WTC11 (cell line): Measurements from ENCODE around the gene IL17F. TPM values are rescaled to one million over a fixed set of nuclear protein-coding genes. Genes with fewer than 3 reads are reported as not detected.

Source experiments
- ATAC-seq: fragments of 200-7000 bp; cut with Tn5 transposase; 2 replicates; pipeline ENCODE4 v1.10.0; 2021; ENCODE audit warnings: mild to moderate bottlenecking, moderate library complexity
- CTCF ChIA-PET: fragments of 300-600 bp; sonication (Branson Sonifier 250); formaldehyde crosslinking; loops from one replicate; lab custom pipeline; 2021; ENCODE audit warnings: antibody characterized with exemption; lab: Charles Lee
- POLR2A ChIA-PET: fragments of 350-600 bp; sonication (Branson Sonifier 250); formaldehyde crosslinking; loops from one replicate; lab custom pipeline; 2021; ENCODE audit warnings: antibody characterized with exemption; lab: Charles Lee
- DNase-seq: peaks from one replicate; pipeline ENCODE4 v3.0.0; 2021; ENCODE audit warnings: low spot score
- H3K27ac Mint-ChIP-seq: 2 replicates; pipeline ENCODE4 v1.8.0; 2021; ENCODE audit warnings: mixed read lengths
- H3K27me3 Mint-ChIP-seq: 2 replicates; pipeline ENCODE4 v1.8.0; 2021; ENCODE audit warnings: low read depth, mild to moderate bottlenecking, moderate library complexity, mixed read lengths
- H3K36me3 Mint-ChIP-seq: 2 replicates; pipeline ENCODE4 v1.8.0; 2021; ENCODE audit warnings: mixed read lengths
- H3K4me1 Mint-ChIP-seq: 2 replicates; pipeline ENCODE4 v1.8.0; 2022; ENCODE audit warnings: mixed read lengths
- H3K4me3 Mint-ChIP-seq: 2 replicates; pipeline ENCODE4 v1.8.0; 2021; ENCODE audit warnings: mild to moderate bottlenecking, moderate library complexity, mixed read lengths
- H3K9me3 Mint-ChIP-seq: 2 replicates; pipeline ENCODE4 v1.8.0; 2021; ENCODE audit warnings: mixed read lengths
- ATF3 ChIP-seq: sonication (generic); formaldehyde crosslinking; conservative IDR thresholded peaks from 2 replicates; pipeline ENCODE4 v1.8.1; 2022; ENCODE audit warnings: mild to moderate bottlenecking, missing genetic modification reagents
- CREB1 ChIP-seq: sonication (generic); formaldehyde crosslinking; IDR thresholded peaks from 2 replicates; pipeline ENCODE4 v1.8.0; 2023; ENCODE audit warnings: mild to moderate bottlenecking, missing genetic modification reagents
- CTCF ChIP-seq: fragments of 200-600 bp; IDR thresholded peaks from 2 replicates; pipeline ENCODE4 v1.8.0; 2022; ENCODE audit warnings: antibody characterized with exemption
- EMX1 ChIP-seq: fragments of 250-450 bp; sonication (Bioruptor Pico); IDR thresholded peaks from 2 replicates; pipeline ENCODE4 v1.8.0; 2021; ENCODE audit warnings: mild to moderate bottlenecking
- FOXJ3 ChIP-seq: sonication (generic); formaldehyde crosslinking; IDR thresholded peaks from 2 replicates; pipeline ENCODE4 v1.9.0; 2021; ENCODE audit warnings: missing genetic modification reagents, mild to moderate bottlenecking, borderline replicate concordance
- HMGA2 ChIP-seq: fragments of 250-450 bp; sonication (Bioruptor Pico); IDR thresholded peaks from 2 replicates; pipeline ENCODE4 v1.4.0; 2021; ENCODE audit warnings: mild to moderate bottlenecking, moderate library complexity
- HMGXB4 ChIP-seq: sonication (generic); formaldehyde crosslinking; IDR thresholded peaks from 2 replicates; pipeline ENCODE4 v1.8.1; 2023; ENCODE audit warnings: mild to moderate bottlenecking, moderate library complexity, missing genetic modification reagents
- KAT7 ChIP-seq: sonication (generic); formaldehyde crosslinking; IDR thresholded peaks from 2 replicates; pipeline ENCODE4 v1.8.1; 2023; ENCODE audit warnings: missing genetic modification reagents, mild to moderate bottlenecking, borderline replicate concordance
- NFYB ChIP-seq: sonication (generic); formaldehyde crosslinking; conservative IDR thresholded peaks from 2 replicates; pipeline ENCODE4 v1.8.0; 2022; ENCODE audit warnings: low read depth, missing genetic modification reagents
- NR1H2 ChIP-seq: sonication (generic); formaldehyde crosslinking; IDR thresholded peaks from 2 replicates; pipeline ENCODE4 v1.9.0; 2021; ENCODE audit warnings: mild to moderate bottlenecking, moderate library complexity, missing genetic modification reagents
- PRRX2 ChIP-seq: fragments of 250-450 bp; sonication (Bioruptor Pico); IDR thresholded peaks from 2 replicates; pipeline ENCODE4 v1.8.0; 2021; ENCODE audit warnings: mild to moderate bottlenecking
- SMAD3 ChIP-seq: sonication (generic); formaldehyde crosslinking; IDR thresholded peaks from 2 replicates; pipeline ENCODE4 v1.8.0; 2022; ENCODE audit warnings: missing genetic modification reagents, mild to moderate bottlenecking, borderline replicate concordance
- TEAD4 ChIP-seq: sonication (generic); formaldehyde crosslinking; IDR thresholded peaks from 2 replicates; pipeline ENCODE4 v1.8.0; 2022; ENCODE audit warnings: mild to moderate bottlenecking, missing genetic modification reagents
- ZNF138 ChIP-seq: sonication (generic); formaldehyde crosslinking; conservative IDR thresholded peaks from 2 replicates; pipeline ENCODE4 v1.8.1; 2022; ENCODE audit warnings: mild to moderate bottlenecking, moderate library complexity, missing genetic modification reagents
- ZNF263 ChIP-seq: sonication (generic); formaldehyde crosslinking; IDR thresholded peaks from 2 replicates; pipeline ENCODE4 v1.8.1; 2022; ENCODE audit warnings: low read depth, mild to moderate bottlenecking, moderate library complexity, missing genetic modification reagents
- ZNF416 ChIP-seq: fragments of 250-450 bp; sonication (Bioruptor Pico); IDR thresholded peaks from 2 replicates; pipeline ENCODE4 v1.9.0; 2021; ENCODE audit warnings: mild to moderate bottlenecking, inconsistent platforms
- total RNA-seq: library from RNA; stranded (reverse); gene quantifications from 3 replicates; pipeline ENCODE4 v1.2.3, GENCODE V29; 2021

Gene IL17F
- total RNA-seq, 1 experiment from 2014 or later: not detected

GRCh38 chr6:52262620-52263344, 18.5 kb upstream of the IL17F start:
- Mint-ChIP-seq H3K36me3 (peaks cover 68% of the 10 kb centered on the region), H3K4me3 (no peak overlapping the region), H3K27ac (no peak overlapping the region), H3K27me3 (no peaks in the 10 kb centered on the region), H3K9me3 (no peaks in the 10 kb centered on the region), H3K4me1 (no peaks in the 10 kb centered on the region)
- POLR2A ChIA-PET: no interaction called here
- no peak for DNase-seq
- CTCF ChIA-PET: interaction anchor here (0.7 to 1.8 kb wide), 5 partner anchors 16 to 213 kb away, joined by 3 to 4 read pairs (median 4); no protein-coding TSS in a partner anchor
- TF ChIP-seq TEAD4 (CRISPR knock-in tag) (no peak), FOXJ3 (CRISPR knock-in tag) (no peak), CREB1 (no peak)
- no peak for ATAC-seq

- no peak for ATAC-seq
- peak overlapping the region; percentile 49; the same call in 1 of the 2 replicates for H3K27ac Mint-ChIP-seq
- no peak for DNase-seq
- H3K9me3 Mint-ChIP-seq: peaks cover 4% of the 10 kb centered on the region; the same call in 1 of the 2 replicates
- H3K4me1 Mint-ChIP-seq: no peaks in the 10 kb centered on the region
- H3K36me3 Mint-ChIP-seq: peaks cover 58% of the 10 kb centered on the region
- TF ChIP-seq ZNF416 (CRISPR knock-in tag): no peak
- TF ChIP-seq FOXJ3 (CRISPR knock-in tag): no peak
- TF ChIP-seq ZNF138 (CRISPR knock-in tag): no peak
- no peak for TF ChIP-seq PRRX2 (CRISPR knock-in tag)
- TF ChIP-seq ATF3 (CRISPR knock-in tag): no peak
- no peak for TF ChIP-seq ZNF263 (CRISPR knock-in tag)
- no peak for TF ChIP-seq NR1H2 (CRISPR knock-in tag)
- no peak for TF ChIP-seq CTCF
- TF ChIP-seq NFYB (CRISPR knock-in tag): no peak
- TF ChIP-seq KAT7 (CRISPR knock-in tag): no peak
- no peak for TF ChIP-seq HMGA2
- no peak for TF ChIP-seq HMGXB4 (CRISPR knock-in tag)
- H3K4me3 Mint-ChIP-seq: no peak overlapping the region
- H3K27me3 Mint-ChIP-seq: no peaks in the 10 kb centered on the region
- ChIA-PET CTCF (interaction anchor here (1.3 to 1.8 kb wide), 3 partner anchors 25 to 211 kb away, joined by 4 to 6 read pairs (median 4); no protein-coding TSS in a partner anchor), POLR2A (interaction anchor here (0.6 kb wide), 1 partner anchor 117 kb away, joined by 5 read pairs; no protein-coding TSS in a partner anchor)
Measured at GRCh38 chr6:52261229-52261628, 16.9 kb upstream of the IL17F start.

- Mint-ChIP-seq H3K36me3 (peaks cover 57% of the 10 kb centered on the region), H3K4me3 (no peak overlapping the region), H3K9me3 (peaks cover 10% of the 10 kb centered on the region), H3K4me1 (no peaks in the 10 kb centered on the region), H3K27me3 (no peaks in the 10 kb centered on the region), H3K27ac (0 out of 2 replicates have a peak overlapping the region, but pooled peaks have one; percentile 49)
- CTCF ChIA-PET: interaction anchor here (1.3 to 1.8 kb wide), 3 partner anchors 25 to 211 kb away, joined by 4 to 6 read pairs (median 4); no protein-coding TSS in a partner anchor
- ATAC-seq: no peak
- TF ChIP-seq SMAD3 (CRISPR knock-in tag) (no peak), EMX1 (CRISPR knock-in tag) (0 out of 2 replicates have a peak, but pooled peaks have one; percentile 23)
- POLR2A ChIA-PET: interaction anchor here (0.6 to 1.3 kb wide), 2 partner anchors 24 to 118 kb away, joined by 5 read pairs; partner anchors contain the start of gene MCM3
- DNase-seq: no peak
Measured at GRCh38 chr6:52260634-52261033, 16.3 kb upstream of the IL17F start.
